Epithelial cell of esophagus (primary cell): ENCODE results near the gene C12orf60.

ENCODE experiments used
- DNase-seq: peaks from one replicate; pipeline ENCODE4 v3.0.0; 2010; ENCODE audit warnings: low read depth
- H3K4me3 ChIP-seq: 2 replicates; pipeline ENCODE4 v1.5.1; 2011; ENCODE audit warnings: mild to moderate bottlenecking, low read length, control low read depth
- TF ChIP-seq, protein P1 (sequence below): IDR thresholded peaks from 2 replicates; pipeline ENCODE4 v1.5.1; 2011; ENCODE audit warnings: low read depth, mild to moderate bottlenecking, low read length, control low read depth, inconsistent platforms; ENCODE audit not compliant: insufficient read depth; ENCODE audit errors: missing control alignments

C12orf60 gene

DNA sequence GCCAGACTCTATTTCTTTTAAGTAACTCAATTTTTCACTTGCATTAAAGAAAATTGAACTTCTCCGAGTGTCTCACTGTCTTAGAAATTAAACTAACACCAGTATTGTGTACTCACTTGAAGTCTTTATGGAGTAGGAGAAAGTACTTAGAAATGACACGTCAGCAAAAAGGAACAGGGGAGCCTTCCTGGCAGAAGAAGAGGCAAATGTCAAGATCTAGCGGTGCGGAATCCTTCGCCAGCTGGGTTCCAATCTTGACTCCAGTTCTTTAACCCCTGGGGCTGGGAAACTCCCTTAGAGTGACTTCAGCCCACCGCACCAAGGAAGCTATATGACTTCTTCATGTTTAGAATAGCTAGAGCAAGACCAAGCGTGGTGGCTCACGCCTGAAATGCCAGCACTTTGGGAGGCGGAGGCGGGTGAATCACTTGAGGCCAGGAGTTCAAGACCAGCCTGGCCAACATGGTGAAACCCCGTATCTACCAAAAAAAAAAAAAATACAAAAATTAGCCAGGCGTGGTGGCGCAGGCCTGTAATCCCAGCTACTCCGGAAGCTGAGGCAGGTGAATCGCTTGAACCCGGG is 34.6 kb upstream of the C12orf60 start:
- H3K4me3 ChIP-seq: peak overlapping the region; percentile 95
- TF ChIP-seq, protein P1, sequence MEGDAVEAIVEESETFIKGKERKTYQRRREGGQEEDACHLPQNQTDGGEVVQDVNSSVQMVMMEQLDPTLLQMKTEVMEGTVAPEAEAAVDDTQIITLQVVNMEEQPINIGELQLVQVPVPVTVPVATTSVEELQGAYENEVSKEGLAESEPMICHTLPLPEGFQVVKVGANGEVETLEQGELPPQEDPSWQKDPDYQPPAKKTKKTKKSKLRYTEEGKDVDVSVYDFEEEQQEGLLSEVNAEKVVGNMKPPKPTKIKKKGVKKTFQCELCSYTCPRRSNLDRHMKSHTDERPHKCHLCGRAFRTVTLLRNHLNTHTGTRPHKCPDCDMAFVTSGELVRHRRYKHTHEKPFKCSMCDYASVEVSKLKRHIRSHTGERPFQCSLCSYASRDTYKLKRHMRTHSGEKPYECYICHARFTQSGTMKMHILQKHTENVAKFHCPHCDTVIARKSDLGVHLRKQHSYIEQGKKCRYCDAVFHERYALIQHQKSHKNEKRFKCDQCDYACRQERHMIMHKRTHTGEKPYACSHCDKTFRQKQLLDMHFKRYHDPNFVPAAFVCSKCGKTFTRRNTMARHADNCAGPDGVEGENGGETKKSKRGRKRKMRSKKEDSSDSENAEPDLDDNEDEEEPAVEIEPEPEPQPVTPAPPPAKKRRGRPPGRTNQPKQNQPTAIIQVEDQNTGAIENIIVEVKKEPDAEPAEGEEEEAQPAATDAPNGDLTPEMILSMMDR: no peak
- DNase-seq: peak; percentile 81

DNA sequence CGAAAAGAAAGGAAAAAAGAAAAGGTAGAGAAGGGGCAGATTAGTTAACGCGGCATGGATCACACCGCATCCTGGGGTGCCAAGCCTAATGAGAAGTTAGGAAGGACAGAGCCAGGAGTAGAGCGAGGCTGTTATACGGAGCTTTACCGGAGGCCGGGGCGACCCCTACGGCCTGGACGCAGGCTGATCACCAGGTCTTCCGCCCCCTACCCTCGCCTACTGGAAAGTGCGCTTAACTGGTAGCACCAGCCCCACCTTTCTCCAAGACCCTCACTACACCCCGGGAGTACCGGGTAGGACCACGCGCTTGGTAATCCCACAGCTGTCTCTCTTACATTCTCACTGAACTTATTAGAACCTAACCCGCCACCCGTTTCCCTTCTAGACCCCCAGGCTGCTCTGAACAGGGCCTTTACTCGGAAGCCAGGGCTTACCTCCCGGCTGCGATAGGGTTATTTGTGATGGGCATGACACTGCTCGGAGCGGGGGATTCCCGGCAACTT is 34.0 kb upstream of the C12orf60 start:
- TF ChIP-seq, protein P1: no peak
- no peak for DNase-seq

DNA sequence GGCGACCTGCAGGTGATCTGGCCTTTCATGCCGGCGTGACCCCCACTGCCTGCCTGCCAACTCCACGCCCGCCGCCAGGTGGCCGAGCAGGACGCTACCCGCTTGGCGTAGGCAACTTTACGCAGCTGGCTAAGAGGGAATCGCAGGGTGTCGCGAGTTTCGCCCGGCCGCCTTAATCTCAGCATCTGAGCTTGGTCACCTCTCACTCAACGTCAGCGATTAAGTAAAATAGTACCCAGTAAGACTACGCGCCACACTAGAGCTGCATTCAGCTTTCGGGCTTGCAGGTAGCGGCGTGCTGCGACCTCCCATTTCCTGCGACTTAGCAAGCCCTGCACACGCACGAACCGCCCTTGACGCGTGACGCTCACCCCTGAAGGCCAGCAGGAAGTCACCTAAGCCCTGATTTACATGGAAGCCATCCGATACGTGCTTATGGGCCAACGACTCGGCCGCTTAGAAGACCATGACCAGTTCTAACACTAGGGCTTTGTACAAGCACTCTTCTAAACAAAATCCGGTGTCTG is 33.4 kb upstream of the C12orf60 start:
- DNase-seq: peak; percentile 84
- TF ChIP-seq, protein P1: peak; percentile 78
- peak overlapping the region; percentile 95 for H3K4me3 ChIP-seq

More for the DNA sequence above, 34.0 kb upstream of the C12orf60 start:
- peak overlapping the region; percentile 95 for H3K4me3 ChIP-seq

DNA sequence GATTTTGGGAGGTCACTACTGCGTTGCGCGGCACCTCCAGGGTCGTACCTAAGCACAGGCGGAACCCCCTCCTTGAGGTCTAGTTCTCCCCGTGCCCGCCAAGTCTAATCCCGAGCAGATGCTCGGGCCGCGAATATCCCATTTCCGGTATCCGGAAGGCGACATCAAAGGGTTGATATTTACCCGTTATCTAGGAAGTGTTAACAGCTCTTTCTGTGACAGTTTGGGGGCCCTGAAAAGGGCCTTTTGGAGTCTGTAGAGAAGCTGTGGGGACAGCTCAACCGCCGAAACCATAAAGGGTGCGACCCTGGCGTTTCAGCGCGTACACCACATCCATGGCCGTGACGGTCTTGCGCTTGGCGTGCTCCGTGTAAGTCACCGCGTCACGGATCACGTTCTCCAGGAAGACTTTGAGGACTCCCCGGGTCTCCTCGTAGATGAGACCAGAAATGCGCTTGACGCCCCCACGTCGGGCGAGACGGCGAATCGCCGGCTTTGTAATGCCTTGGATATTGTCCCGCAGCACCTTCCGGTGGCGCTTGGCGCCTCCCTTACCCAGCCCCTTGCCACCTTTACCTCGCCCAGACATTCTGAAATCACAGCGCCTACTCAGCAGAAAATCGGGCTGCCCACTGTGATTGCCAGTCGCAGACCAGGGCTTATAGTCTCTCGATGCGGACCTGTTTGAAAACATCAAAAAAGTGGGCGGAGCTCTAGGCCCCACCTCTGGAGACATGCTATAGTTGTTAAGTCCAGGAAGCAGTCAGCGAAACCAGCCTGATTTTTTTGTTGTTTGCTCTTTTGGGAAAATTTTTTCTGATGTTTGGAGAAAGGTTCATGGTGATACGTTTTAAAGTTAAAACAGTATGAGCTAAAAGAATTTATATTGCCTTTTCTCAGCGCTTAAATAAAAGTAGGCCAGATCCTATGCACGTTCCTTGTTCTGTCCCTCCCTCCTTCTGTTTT is 32.7 kb upstream of the C12orf60 start:
- peak; percentile 95 for DNase-seq
- TF ChIP-seq, protein P1: no peak
- peak overlapping the region; percentile 95 for H3K4me3 ChIP-seq

DNA sequence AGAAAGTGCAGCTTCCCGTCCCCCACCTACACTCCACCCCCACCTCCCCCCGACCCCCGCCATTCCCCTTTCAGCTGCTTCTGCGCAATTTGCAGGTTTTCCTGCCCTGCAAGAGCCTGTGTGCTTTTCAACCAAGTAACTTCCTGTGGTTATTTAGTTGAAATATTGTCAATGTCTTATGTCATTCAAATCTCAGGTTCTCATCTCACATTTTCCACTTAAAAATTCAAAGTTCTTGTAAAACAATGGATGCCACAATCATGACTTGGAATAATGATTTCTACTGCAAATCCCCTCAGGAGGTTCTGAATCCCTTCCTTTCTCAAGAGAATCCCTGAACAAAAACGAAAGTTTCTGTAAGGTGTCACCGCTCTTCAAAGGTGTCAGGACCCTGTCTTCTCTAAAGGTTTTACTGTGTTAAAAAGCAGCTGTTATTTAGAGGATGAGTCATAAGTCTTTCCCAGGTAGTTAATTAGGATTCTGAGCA is 31.8 kb upstream of the C12orf60 start:
- DNase-seq: no peak
- no peak overlapping the region for H3K4me3 ChIP-seq

DNA sequence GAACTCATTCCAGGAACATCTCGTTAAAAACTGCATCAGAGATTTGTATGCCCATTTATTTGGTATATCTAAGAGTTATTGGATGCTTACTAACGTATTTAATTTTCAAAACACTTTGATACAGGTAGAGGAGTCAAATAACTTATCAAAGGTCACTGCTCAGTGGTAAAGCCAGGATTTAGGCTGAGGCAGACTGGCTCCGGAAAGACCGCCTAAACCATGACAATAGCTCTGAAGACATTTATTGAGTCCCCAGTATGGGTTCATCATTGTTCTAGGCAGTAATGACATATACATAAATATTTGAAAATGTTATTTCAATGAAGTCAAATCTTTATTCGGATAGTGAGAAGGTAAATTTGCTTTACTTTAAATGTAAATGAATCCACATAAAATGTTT is 30.5 kb upstream of the C12orf60 start:
- H3K4me3 ChIP-seq: no peak overlapping the region
- TF ChIP-seq, protein P1: no peak
- no peak for DNase-seq

More for the DNA sequence above, 31.8 kb upstream of the C12orf60 start:
- TF ChIP-seq, protein P1: no peak
